Measurements from ENCODE around the gene UNC5C.

DNA sequence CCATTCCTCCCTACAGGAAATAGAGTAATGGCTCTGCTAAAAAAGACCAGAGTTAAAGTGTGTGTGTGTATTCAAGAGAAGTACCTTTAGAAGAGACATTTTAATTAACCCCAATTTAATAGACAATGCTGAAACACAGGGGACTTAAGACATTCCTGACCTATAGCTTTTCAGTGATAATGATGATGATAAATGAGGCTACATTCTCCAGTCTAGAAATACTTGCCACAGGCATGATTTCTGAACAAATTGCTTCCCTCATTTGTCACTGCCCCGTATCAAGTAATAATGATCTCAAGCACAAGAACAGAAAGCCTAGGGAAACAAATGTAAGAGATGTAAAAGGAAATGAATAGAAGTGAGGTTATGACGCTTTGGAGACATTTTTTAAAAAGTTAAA is 117.1 kb downstream of the UNC5C start:
- TF ChIP-seq CTCF (IDR thresholded peaks at IDR 0.05) (no peak), EZH2phosphoT487 (IDR thresholded peaks at IDR 0.05) (no peak)

All from neural progenitor cell (in vitro differentiated cells).